Loucy (cell line): ENCODE results near the gene FAM241B.

Experiments used
- H2AFZ ChIP-seq: fragments of 200-600 bp; sonication (generic); 2 replicates; pipeline ENCODE4 v1.6.0; 2016; ENCODE audit warnings: antibody characterized with exemption, mild to moderate bottlenecking, low read length, moderate library complexity
- H3F3A ChIP-seq: fragments of 200-600 bp; 2 replicates; pipeline ENCODE4 v1.6.0; 2016; ENCODE audit warnings: antibody characterized with exemption, low read depth, mild to moderate bottlenecking
- H3K27me3 ChIP-seq: fragments of 200-600 bp; sonication (generic); 2 replicates; pipeline ENCODE4 v1.6.1; 2014; ENCODE audit warnings: low read length, mild to moderate bottlenecking; ENCODE audit not compliant: insufficient read depth, poor library complexity, severe bottlenecking
- H3K36me3 ChIP-seq: fragments of 200-600 bp; sonication (generic); 2 replicates; pipeline ENCODE4 v1.6.1; 2016; ENCODE audit warnings: low read length; ENCODE audit not compliant: insufficient read depth
- H3K4me1 ChIP-seq: fragments of 200-600 bp; sonication (generic); 2 replicates; pipeline ENCODE4 v1.5.1; 2014; ENCODE audit warnings: low read length, mild to moderate bottlenecking; ENCODE audit not compliant: insufficient read depth, poor library complexity, severe bottlenecking
- H3K4me2 ChIP-seq: fragments of 200-600 bp; sonication (generic); 2 replicates; pipeline ENCODE4 v1.6.0; 2014; ENCODE audit warnings: antibody characterized with exemption, low read length, low read depth, mild to moderate bottlenecking; ENCODE audit not compliant: poor library complexity, severe bottlenecking
- H3K4me3 ChIP-seq: fragments of 200-600 bp; sonication (generic); 2 replicates; pipeline ENCODE4 v1.5.1; 2014; ENCODE audit warnings: low read length, mild to moderate bottlenecking, mixed read lengths; ENCODE audit not compliant: poor library complexity, severe bottlenecking
- H3K79me2 ChIP-seq: fragments of 200-600 bp; sonication (generic); 2 replicates; pipeline ENCODE4 v1.6.1; 2014; ENCODE audit warnings: low read length; ENCODE audit not compliant: insufficient read depth
- H3K9ac ChIP-seq: fragments of 200-600 bp; sonication (generic); 2 replicates; pipeline ENCODE4 v1.6.0; 2014; ENCODE audit warnings: mild to moderate bottlenecking, low read depth, low read length, moderate library complexity; ENCODE audit not compliant: poor library complexity, severe bottlenecking
- H3K9me2 ChIP-seq: fragments of 200-600 bp; sonication (generic); replicated peaks from 2 replicates; pipeline ENCODE4 v1.6.1; 2016; ENCODE audit warnings: low read depth, low read length, mixed read lengths
- H3K9me3 ChIP-seq: fragments of 200-600 bp; sonication (generic); 2 replicates; pipeline ENCODE4 v1.6.1; 2014; ENCODE audit warnings: mild to moderate bottlenecking, antibody characterized with exemption, low read length, low read depth; ENCODE audit not compliant: insufficient read depth
- H4K20me1 ChIP-seq: fragments of 200-600 bp; sonication (generic); 2 replicates; pipeline ENCODE4 v1.6.0; 2014; ENCODE audit warnings: antibody characterized with exemption, low read length, mild to moderate bottlenecking; ENCODE audit not compliant: insufficient read depth, poor library complexity, severe bottlenecking
- EZH2phosphoT487 ChIP-seq: fragments of 200-600 bp; IDR thresholded peaks from 2 replicates; pipeline ENCODE4 v1.6.1; 2018; ENCODE audit warnings: antibody characterized with exemption, mild to moderate bottlenecking, moderate library complexity, borderline replicate concordance
- TF ChIP-seq, protein P1 (sequence below): fragments of 200-600 bp; sonication (generic); conservative IDR thresholded peaks from 2 replicates; pipeline ENCODE4 v1.5.1; 2014; ENCODE audit warnings: mild to moderate bottlenecking, antibody characterized with exemption, low read length

FAM241B gene

DNA sequence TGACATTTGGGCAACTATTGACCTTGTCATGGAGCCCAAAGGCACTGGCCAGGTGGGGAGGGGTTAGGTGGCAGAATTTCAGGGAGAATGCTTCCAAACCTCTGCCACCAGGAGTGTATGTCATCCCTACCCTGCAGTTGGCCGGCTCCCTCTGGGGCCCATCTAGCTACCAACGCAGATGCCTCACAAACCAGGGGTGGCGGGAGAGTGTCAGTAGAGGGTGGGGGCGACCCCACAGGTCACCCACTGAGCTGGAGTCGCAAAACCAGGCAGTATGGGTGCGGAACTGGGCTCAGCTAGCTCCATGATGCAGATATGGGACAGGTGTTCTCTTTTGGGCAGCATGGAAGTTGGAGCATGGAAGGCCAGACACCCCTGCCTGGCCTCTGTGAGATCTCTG is 51.4 kb downstream of the FAM241B start:
- H3K9me2 ChIP-seq: no peaks in the 10 kb centered on the region
- H3K36me3 ChIP-seq: no peaks in the 10 kb centered on the region
- H3K4me1 ChIP-seq: no peaks in the 10 kb centered on the region
- H3K27me3 ChIP-seq: no peaks in the 10 kb centered on the region
- H3K9me3 ChIP-seq: no peaks in the 10 kb centered on the region
- no peaks in the 10 kb centered on the region for H4K20me1 ChIP-seq
- no peak overlapping the region for H3K4me2 ChIP-seq
- TF ChIP-seq, protein P1, sequence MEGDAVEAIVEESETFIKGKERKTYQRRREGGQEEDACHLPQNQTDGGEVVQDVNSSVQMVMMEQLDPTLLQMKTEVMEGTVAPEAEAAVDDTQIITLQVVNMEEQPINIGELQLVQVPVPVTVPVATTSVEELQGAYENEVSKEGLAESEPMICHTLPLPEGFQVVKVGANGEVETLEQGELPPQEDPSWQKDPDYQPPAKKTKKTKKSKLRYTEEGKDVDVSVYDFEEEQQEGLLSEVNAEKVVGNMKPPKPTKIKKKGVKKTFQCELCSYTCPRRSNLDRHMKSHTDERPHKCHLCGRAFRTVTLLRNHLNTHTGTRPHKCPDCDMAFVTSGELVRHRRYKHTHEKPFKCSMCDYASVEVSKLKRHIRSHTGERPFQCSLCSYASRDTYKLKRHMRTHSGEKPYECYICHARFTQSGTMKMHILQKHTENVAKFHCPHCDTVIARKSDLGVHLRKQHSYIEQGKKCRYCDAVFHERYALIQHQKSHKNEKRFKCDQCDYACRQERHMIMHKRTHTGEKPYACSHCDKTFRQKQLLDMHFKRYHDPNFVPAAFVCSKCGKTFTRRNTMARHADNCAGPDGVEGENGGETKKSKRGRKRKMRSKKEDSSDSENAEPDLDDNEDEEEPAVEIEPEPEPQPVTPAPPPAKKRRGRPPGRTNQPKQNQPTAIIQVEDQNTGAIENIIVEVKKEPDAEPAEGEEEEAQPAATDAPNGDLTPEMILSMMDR: no peak
- TF ChIP-seq EZH2phosphoT487: no peak
- no peaks in the 10 kb centered on the region for H3F3A ChIP-seq
- no peaks in the 10 kb centered on the region for H3K79me2 ChIP-seq
- no peak overlapping the region for H2AFZ ChIP-seq
- no peak overlapping the region for H3K4me3 ChIP-seq
- H3K9ac ChIP-seq: no peak overlapping the region

DNA sequence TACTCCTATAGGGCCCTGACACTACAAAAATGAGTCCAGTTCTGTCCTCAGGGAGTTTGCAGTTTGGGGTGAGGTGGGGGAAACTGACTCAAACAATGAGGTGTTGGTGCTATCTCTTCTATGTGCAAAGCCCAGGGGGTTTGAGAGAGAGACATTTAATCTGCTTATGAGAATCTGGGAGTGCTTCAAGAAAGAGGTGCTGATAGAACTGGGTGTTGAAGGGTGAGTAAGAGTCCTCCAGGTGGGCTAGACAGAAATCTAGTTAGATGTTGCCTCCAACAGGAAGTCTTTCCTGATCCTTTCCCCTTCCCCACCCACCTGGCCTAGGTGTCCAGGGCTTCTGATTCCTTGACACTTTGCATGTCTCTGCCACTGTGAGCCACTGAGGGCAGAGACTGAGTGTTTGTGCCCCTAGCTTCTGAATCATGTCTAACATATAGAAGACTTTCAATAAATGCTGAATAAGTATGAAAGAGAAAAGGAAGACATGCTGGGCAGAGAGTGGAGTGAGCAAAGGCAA is 53.0 kb downstream of the FAM241B start:
- H2AFZ ChIP-seq: no peak overlapping the region
- no peaks in the 10 kb centered on the region for H3K27me3 ChIP-seq
- no peak overlapping the region for H3K4me2 ChIP-seq
- H3K9me2 ChIP-seq: no peaks in the 10 kb centered on the region
- no peaks in the 10 kb centered on the region for H3K9me3 ChIP-seq
- no peaks in the 10 kb centered on the region for H3K4me1 ChIP-seq
- H3K4me3 ChIP-seq: no peak overlapping the region
- H3K36me3 ChIP-seq: no peaks in the 10 kb centered on the region
- no peak for TF ChIP-seq EZH2phosphoT487
- TF ChIP-seq, protein P1: no peak
- no peak overlapping the region for H3K9ac ChIP-seq
- H3K79me2 ChIP-seq: no peaks in the 10 kb centered on the region
- no peaks in the 10 kb centered on the region for H4K20me1 ChIP-seq
- no peaks in the 10 kb centered on the region for H3F3A ChIP-seq
